Testis (tissue), 3 donors: Measurements from ENCODE around the gene ARID4B. TPM values are rescaled to one million over a fixed set of nuclear protein-coding genes. Genes with fewer than 3 reads are reported as not detected.

Experiments
- DNase-seq: peaks from one replicate; pipeline ENCODE4 v3.0.0-alpha.2; 2019
- H3K27ac ChIP-seq, 2 donors: fragments of 200-600 bp; sonication (generic); one replicate each; pipeline ENCODE4 v1.5.1; 2019
- H3K27me3 ChIP-seq: fragments of 200-600 bp; sonication (generic); one replicate; pipeline ENCODE4 v1.5.1; 2019
- H3K36me3 ChIP-seq: fragments of 200-600 bp; sonication (generic); one replicate; pipeline ENCODE4 v1.5.1; 2017; ENCODE audit warnings: low read depth; ENCODE audit errors: missing control alignments
- H3K4me1 ChIP-seq: fragments of 200-600 bp; sonication (generic); one replicate; pipeline ENCODE4 v1.5.1; 2019
- H3K4me3 ChIP-seq, 2 donors: fragments of 200-600 bp; sonication (generic); one replicate each; pipeline ENCODE4 v1.5.1; 2017 to 2019
- H3K9me3 ChIP-seq: fragments of 200-600 bp; sonication (generic); one replicate; pipeline ENCODE4 v1.5.1; 2017
- CTCF ChIP-seq, 3 experiments: fragments of 450-650 bp in 2 of 3; fragments of 200-600 bp in 1 of 3; sonication (generic) in 1 of 3; IDR thresholded peaks; one replicate each; pipeline ENCODE4 v1.5.1; 2016 to 2019; ENCODE audit warnings: antibody characterized with exemption in 3 of 3, mild to moderate bottlenecking in 2 of 3, moderate library complexity in 1 of 3
- POLR2A ChIP-seq: fragments of 450-650 bp; IDR thresholded peaks from one replicate; pipeline ENCODE4 v1.6.1; 2017; ENCODE audit warnings: antibody characterized with exemption, mild to moderate bottlenecking, moderate library complexity
- WGBS, 2 donors: methylation state at CpG; one replicate each; pipeline ENCODE4 v1.1.5; 2018; 5-methylcytosine and 5-hydroxymethylcytosine counted together
- intact Hi-C: fragments of 100-400 bp; cut with DNase I; formaldehyde crosslinking; loops from one replicate; pipeline ENCODE4 v1.15.1; 2023; ENCODE audit warnings: low total_unique reads
- polyA plus RNA-seq: library from polyadenylated mRNA; stranded (reverse); fragments of 350-450 nt; fragmentation: Illumina TruSeq; extraction: RNeasy Lipid Tissue Mini Kit (QIAGEN cat#74804); gene quantifications from one replicate; pipeline ENCODE4 v1.2.3, GENCODE V29; 2014; ENCODE audit warnings: low read depth, low replicate concordance; ENCODE audit not compliant: insufficient read depth
- total RNA-seq, 2 donors: library from RNA; depleted of rRNA; stranded (reverse); fragments of >200 nt; gene quantifications; one replicate each; pipeline ENCODE4 v1.2.3, GENCODE V29; 2016

ARID4B gene
- total and polyA plus RNA-seq, 3 donors from 2014 or later = 11.6 to 72.4 (median 60.0) TPM

DNA sequence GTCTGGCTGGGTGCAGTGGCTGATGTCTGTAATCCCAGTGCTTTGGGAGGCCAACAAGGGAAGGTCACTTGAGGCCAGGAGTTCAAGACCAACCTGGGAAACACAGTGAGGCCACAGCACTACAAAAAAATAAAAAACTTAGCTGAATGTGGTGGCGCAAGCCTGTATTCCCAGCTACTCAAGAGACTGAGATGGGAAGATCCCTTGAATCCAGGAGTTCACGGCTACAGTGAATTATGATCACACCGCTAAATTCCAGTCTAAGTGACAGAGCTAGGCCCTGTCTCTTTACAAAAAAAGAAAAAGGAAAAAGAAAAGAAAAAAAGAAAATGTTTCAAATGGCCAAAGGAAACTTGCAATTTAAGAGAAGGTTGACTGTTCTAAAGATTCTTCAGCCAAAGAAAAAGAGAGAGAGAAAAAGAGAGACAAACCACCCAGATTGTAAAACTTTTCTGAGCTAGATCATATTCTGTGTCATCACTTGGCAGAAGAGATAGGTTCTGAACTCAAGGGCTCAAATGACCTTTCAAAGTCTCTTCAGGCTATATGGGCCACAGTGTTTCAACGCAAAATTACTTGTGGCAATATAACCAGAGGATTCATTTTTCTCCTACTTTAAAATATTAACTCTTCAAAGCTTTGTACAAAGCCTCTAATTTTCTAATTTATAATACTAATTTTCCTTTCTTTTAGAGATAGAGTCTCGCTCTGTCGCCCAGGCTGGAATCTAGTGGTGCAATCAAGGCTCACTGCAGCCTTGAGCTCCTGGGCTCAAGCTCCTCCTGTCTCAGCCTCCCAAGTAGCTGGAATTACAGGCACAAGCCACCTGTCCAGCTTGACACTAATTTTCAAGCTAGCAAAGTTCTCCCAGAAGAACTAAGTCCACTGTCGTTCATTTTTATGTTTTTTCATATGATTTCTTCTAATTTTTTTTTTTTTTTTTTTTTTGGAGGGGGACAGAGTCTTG is 20.5 kb downstream of the ARID4B start:
- Histone ChIP-seq H3K4me3 (no peak overlapping the region), H3K27ac (no peak overlapping the region), H3K36me3 (no peaks in the 10 kb centered on the region), H3K9me3 (no peaks in the 10 kb centered on the region), H3K27me3 (no peaks in the 10 kb centered on the region), H3K4me1 (peaks cover 21% of the 10 kb centered on the region)
- intact Hi-C loops = no loop called here
- DNase-seq = no peak
- 65 to 76% methylated on average over 7 of the region's 7 CpGs for WGBS, 2 donors
- TF ChIP-seq CTCF (IDR thresholded peaks at IDR 0.05) (no peak), POLR2A (no peak)

DNA sequence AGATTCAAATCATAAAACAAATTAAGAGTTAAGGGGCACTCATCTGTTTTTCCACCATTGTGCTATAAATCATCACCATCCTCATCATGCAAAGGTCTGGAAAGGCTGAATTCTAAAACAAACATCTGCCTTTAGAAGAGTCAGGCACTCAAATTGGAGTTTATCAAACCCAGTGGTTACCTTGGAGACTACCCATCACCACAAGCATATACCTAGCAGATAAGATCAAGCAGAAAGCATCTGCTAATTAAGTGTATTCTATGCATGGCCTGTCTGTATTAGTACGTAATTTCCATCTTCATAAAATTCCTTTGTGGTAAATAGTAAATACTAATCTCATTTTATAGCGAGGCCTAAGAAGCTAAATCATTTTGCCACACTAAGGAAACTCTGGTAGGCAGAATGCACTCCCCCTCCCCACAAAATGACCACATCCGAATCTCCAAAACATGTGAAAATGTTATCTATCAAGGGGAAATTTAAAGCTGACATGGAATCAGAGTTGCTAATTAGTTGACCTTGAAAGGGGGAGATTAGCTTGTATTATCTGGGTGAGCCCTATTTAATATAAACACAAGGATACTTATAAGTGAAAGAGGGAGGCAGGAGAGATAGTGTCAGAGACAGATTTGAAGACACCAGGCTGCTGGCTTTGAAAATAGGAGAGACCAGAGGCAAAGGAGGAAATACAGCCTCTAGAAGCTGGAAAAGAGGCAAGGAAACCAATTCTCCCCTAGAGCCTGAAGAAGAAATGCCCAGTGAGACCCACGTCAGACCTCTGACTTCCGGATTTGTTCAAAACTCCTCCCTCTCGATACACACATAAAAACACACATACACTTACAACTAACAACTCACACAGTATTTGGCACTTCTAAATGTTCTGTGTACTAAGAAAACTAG is 23.2 kb downstream of the ARID4B start:
- H3K27ac ChIP-seq = no peak overlapping the region

GRCh38 chr1:235302143-235302542 is 25.8 kb downstream of the ARID4B start:
- Histone ChIP-seq H3K27me3 (no peaks in the 10 kb centered on the region), H3K27ac (no peak overlapping the region), H3K4me1 (peaks cover 16% of the 10 kb centered on the region), H3K36me3 (no peaks in the 10 kb centered on the region), H3K9me3 (no peaks in the 10 kb centered on the region), H3K4me3 (no peak overlapping the region)
- intact Hi-C loops = no loop called here
- no peak for TF ChIP-seq POLR2A
- TF ChIP-seq CTCF (IDR thresholded peaks at IDR 0.05) = no peak
- no peak for DNase-seq
- 82 to 100% methylated on average over 1 of the region's 1 CpG for WGBS, 2 donors

More for the DNA sequence above, 23.2 kb downstream of the ARID4B start:
- no peak overlapping the region for H3K4me3 ChIP-seq
- peaks cover 21% of the 10 kb centered on the region for H3K4me1 ChIP-seq
- no peak for DNase-seq
- no peaks in the 10 kb centered on the region for H3K27me3 ChIP-seq
- WGBS, 2 donors = 50 to 58% methylated on average over 6 of the region's 6 CpGs
- H3K9me3 ChIP-seq = no peaks in the 10 kb centered on the region
- no peak for TF ChIP-seq CTCF (IDR thresholded peaks at IDR 0.05)
- no peak for TF ChIP-seq POLR2A
- intact Hi-C loops = no loop called here
- no peaks in the 10 kb centered on the region for H3K36me3 ChIP-seq

DNA sequence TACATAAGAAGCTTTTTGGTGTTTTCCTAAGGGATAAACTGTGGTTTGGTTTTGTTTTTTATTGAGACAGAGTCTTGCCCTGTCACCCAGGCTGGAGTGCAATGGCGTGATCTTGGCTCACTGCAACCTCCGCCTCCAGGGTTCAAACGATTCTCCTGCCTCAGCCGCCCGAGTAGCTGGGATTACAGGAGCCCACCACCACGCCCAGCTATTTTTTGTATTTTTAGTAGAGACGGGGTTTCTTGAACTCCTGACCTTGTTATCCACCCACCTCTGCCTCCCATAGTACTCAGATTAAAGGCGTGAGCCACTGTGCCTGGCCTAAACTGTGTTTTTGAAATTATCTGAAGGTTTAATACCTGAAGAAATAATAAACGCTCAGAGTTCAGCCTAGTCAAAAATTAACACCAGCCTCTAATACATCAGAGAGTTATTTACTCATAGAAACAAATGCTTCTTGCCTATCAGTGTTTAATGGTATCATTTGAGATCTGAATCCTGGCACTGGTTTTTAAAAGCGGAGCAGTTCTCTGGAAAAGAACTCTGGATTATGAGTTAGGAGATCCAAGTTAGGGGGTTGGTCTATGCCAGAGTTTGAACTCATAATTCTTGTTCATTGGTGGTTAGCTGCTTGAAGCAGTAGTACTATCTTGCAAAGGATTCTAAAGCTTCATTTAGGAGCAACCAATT is 28.7 kb downstream of the ARID4B start:
- Histone ChIP-seq H3K27me3 (no peaks in the 10 kb centered on the region), H3K36me3 (no peaks in the 10 kb centered on the region), H3K9me3 (no peaks in the 10 kb centered on the region), H3K27ac (no peak overlapping the region), H3K4me3 (no peak overlapping the region), H3K4me1 (peaks cover 3% of the 10 kb centered on the region)
- intact Hi-C loops = no loop called here
- TF ChIP-seq POLR2A (no peak), CTCF (IDR thresholded peaks at IDR 0.05) (no peak)
- no peak for DNase-seq
- WGBS, 2 donors = 67 to 79% methylated on average over 10 of the region's 10 CpGs
